Measurements from ENCODE around the gene TEK.

TEK gene

GRCh38 chr9:27125030-27125429 is 16.0 kb downstream of the TEK start:
- DNase-seq, result no peak

DNA sequence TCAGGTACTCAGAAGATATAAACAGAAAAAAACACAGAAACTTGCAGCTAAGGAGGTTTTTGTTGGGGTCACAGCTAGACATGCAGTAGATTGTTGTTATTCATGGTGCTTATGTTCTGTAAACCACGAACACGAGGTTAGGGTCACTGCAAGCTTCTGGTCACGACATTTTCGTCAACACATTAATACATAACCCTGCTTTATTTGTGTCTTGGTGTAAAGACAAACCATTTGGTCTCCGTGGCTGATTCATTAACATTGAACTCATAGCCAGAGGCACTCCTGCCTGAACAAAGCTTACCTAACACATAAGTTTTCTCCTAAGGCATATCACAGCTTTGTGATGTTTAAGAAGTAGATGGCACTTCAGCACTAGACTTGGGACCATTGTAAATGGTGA is 16.9 kb downstream of the TEK start:
- DNase-seq, result no peak

DNA sequence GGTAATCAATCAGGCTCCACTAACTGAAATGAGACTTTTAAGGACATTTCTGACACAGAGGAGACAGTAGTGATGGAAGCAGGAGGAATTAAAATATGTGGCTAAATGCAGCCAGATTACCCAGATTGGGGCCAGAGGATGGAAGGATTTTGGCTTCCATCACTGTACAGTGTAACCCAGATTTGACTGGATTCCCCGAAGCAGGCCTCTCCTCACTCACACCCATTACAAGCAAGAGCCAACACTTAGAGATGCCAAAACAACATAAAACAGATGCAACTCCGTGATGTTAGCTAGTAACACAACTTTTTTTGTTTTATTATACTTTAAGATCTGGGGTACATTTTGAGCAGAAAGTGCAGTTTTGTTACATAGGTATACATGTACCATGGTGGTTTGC is 17.6 kb downstream of the TEK start:
- no peak for DNase-seq

DNA sequence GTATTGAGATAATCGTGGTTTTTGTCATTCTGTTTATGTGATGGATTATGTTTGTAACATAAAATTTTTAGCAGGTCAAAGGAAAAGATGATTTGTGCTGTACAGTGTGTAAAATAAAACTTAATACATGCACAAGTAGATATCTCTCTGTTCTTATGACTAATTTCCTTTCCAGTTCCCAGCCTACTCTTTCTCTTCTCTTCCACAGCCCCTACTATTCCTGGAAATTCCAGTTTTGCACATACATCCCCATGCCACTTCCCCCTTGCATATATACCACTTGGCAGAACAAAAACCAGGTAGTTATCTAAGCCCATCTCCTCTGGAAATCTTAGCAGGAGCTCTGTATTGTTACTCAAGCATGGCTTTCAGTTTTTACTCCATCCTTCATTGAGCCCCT is 20.2 kb downstream of the TEK start:
- DNase-seq, result no peak

GRCh38 chr9:27131731-27132130 is 22.7 kb downstream of the TEK start:
- no peak for DNase-seq

DNA sequence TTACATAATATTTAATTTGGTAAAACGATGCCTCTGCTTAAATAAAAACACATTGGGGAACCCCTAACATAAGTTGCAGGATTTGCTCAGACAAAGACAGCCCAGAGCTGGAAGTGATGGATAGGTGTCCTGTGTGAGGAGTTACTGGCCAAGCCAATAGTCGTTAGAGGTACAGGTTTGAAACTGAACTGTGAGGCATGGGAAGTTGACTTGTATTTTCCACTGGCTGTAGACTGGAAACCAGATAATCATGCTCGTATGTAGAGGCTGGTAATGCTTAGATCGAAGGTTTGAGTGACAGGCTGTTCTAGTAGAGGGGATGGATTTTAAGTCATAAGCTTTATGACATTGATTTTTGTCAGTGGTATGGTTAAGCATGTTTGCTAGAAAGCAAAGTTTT is 24.8 kb downstream of the TEK start:
- no peak for DNase-seq

DNA sequence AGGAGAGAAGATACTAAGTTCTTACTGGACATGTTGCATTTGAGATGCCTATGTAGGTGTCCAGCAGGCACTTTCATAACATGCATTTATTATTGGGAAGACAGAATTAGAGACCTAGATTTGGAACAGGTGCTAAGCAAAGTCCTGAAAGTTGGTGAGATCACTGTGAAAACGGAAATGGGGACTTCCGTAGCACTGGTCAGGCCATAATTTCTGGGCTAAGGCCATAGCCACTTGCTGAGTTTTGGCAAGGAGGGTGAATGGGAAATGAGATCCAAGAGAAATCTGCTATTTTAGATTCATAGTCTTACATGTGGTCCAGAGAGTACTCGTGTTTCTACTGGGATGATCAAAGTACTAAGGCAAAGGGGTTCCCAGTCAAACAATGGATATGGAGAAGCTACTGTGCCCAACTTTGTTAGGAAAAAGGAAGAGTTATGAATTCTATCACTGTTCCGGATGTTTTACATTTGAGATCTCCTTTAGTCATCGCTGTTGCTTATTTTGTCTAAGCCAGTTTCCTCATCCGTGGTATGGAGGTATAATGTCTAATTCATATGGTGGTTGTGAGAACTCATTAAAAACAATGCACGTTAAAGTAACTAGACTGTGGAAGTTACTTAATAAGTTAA is 33.4 kb downstream of the TEK start:
- DNase-seq, result no peak

DNA sequence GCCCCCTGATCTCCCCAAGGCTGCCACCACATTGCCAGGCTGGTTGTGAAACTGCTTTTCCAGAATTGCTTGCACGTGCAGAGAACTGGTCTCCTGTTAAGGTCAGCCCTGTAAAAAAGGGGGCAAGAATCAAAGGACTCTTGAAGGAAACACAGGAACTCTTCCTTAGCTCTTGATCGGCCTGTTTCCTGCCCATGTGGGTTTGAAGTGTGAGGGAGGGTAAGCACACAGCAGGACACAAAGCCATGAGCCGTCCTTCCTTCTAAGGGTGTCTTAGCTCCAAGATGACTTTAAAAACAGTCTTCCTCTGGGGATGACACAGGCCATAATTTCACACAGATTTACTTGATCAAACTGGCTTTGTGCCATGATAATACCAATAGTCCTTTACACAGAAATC is 36.1 kb downstream of the TEK start:
- no peak for DNase-seq

GRCh38 chr9:27149651-27150050 is 40.6 kb downstream of the TEK start:
- no peak for DNase-seq

- no peak for DNase-seq
These were observed 41.9 kb downstream of the TEK start for GRCh38 chr9:27150746-27151406.

DNA sequence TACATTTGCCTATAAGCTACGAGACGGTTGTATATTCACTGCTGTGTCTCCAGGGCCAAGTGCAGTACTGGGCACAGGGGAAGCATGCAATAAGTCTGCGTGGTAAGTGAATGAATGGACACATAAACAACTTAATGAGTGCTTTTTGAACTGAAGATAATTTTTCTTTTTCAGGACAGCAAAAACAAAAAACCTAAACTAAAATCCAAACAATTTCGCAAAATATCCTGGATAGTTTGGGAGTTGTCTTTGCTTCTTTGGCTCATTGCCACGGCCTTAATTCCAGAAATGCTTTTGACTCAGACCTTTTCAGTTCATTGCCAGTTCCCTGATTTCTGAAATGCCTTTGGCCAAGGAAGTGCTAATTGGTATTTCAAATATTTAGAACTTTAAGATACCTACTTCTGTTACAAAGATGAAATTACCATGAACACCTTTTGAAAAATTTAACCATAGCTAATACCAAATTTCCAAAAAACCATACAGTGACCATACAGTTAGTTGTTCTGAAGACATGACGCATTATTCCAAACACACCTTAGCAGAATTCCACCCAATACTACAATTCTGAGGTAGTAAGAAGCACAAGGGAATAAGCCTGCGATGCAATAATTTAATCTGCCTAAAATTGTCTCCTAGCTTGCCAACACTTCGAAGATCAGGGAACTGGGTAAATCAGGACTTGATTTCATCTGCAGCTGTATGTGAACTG is 42.8 kb downstream of the TEK start:
- no peak for DNase-seq

DNA sequence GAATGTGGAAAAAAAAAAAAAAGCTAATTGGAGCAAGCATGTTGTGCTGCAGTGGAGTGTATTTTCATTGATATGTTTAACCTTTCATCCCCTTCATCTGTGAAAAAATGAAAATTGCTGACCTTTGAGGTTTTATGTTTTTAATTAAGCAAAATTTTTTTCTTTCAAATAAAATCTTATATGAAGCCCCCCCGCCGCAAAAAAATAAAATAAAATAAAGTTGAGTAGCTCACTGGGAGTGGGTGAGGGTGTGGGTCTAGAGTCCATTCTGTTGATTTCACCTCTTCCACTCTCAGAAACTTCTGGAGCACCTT is 43.3 kb downstream of the TEK start:
- no peak for DNase-seq

GRCh38 chr9:27154908-27155307 is 45.9 kb downstream of the TEK start:
- DNase-seq, result no peak

GRCh38 chr9:27157097-27157496 is 48.1 kb downstream of the TEK start:
- no peak for DNase-seq

GRCh38 chr9:27157736-27158135 is 48.7 kb downstream of the TEK start:
- no peak for DNase-seq

DNA sequence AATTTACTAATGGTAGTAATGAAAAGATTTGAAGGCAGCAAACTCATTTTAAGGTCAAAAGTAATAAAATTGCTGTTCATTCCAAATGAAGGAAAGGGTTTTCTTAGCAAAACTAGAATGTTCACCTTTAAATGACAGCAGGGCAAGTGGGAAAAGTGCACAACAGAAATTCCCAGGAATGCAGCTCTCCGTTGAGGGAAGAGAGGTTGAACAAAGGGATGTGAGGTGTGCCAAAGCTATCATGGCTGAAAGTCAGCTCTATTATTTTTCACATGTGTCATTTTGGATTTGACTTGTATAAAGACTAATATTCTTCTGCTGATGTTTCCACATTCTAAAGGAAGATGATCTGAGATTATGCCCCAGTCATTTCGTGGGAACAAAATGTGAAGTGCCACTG is 51.6 kb downstream of the TEK start:
- no peak for DNase-seq

GRCh38 chr9:27162045-27162444 is 53.0 kb downstream of the TEK start:
- no peak for DNase-seq

DNA sequence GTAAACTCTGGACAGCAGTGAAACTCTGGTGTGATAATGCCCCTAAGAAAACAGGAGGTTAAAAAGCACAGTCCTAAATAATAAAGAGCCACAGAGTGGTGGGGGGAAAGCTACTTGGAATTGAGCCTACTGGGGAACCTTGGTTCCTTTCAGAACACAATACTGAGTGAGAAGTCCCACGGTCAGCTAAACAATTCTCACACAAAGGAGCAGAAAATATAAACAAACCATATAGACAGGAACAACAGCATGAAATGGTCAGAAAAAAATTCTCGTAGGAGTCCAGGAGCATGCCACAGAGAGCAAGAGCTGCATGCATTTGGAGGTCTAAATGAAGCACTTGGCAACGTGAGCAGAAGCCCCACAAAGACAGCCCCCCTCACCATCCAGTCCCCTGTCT is 56.0 kb downstream of the TEK start:
- DNase-seq, result no peak

DNA sequence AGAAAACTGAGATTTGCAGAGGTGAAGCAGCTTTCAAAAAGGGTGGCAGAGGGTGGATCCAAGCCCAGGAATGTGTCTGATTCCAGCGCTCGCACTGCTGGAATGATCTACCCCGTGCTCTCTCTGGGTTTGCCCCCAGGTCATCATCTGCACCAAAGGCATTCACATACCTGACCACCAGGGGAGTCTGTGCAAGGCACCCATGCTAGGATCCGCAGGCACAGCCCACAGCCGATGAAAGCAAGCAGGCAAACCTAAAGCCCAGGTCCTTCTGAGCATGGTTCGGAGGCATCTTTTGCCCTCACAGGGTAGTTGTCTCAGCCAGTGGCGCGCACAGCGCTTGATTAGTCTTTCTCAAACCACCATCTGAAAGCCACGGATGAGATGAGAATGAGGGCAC is 56.6 kb downstream of the TEK start:
- DNase-seq, result no peak

DNA sequence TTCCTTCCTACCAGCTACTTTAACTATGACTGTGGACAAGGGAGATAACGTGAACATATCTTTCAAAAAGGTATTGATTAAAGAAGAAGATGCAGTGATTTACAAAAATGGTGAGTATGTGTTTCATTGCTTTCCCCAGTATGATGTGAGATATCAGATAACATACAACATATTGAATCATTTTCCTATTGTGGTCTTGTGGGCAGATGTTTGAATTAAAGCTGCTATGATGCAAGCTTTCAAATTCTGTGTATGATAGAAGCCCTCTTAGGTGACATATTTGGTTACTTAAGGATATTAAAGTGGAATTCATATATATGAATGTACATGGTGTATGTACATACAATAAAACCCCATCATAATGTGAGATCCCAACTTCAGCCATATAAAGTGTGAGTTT is 59.5 kb downstream of the TEK start:
- DNase-seq, result no peak

DNA sequence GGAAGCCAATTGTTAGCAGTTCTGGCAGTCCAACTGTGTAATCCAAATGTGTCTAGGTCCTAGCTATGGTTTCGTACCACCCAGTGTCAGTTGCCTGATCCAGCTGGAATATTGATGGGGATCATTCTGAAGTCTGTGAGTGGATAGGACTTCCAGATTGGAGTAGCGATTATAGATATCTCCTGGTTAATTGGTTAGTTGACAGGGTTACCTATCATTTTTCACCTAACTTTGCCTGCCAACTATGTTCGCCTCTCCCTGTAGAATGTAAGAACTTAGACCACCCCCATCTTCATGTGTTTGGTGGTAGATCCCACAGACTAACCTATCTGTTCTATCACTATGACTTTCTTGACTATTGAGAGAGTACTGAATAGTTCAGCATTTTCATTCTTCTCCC is 59.9 kb downstream of the TEK start:
- no peak for DNase-seq

- no peak for DNase-seq
These were observed 67.9 kb downstream of the TEK start for GRCh38 chr9:27176971-27177370.

GRCh38 chr9:27179245-27179865 is 70.3 kb downstream of the TEK start:
- DNase-seq, result no peak

- DNase-seq, result no peak
These were observed 72.4 kb downstream of the TEK start for GRCh38 chr9:27181381-27181780.

Measured in NCI-H1105 (cell line).